ENCODE results near the gene C1QC.

The C1QC gene

DNA sequence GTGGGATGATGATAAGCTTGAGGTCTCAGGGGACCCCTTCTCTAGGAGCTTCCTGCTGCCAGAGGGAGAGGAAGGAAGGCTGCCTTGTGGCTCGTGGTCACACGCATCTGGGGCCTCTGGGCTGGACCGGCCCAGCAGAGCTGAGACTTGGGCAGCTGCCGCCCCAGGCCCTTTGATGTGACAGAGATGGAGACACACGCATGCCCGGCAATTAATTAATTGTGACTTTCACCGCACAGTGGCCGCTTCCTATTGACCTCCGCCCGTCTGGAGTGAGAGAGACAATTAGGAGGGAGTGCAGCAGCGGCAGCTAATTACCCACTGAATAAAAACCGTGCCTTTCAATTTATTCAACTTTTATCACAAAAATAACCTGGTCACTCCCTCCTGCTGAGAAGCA, 23.6 kb upstream of the C1QC start:
- no peak for DNase-seq

DNA sequence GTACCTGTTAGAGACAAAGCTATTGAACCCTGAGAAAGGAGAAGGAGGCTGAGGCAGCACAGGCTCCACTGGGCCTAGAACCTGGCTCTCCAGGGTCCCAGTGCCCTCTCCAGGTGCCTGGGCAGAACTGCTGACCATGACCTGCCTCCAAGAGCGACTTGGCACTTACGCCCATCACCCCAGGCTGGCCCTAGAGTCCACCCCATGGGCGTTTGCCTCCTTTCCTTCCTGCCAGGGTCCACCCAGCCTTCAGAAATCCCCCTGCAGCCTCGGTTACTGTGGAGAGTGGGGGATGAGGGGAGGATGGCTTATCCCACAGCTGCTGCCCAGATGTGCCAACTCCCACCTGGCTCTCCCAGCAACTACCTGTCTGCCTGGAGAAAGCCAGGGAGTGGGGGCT, 21.7 kb upstream of the C1QC start:
- no peak for DNase-seq

DNA sequence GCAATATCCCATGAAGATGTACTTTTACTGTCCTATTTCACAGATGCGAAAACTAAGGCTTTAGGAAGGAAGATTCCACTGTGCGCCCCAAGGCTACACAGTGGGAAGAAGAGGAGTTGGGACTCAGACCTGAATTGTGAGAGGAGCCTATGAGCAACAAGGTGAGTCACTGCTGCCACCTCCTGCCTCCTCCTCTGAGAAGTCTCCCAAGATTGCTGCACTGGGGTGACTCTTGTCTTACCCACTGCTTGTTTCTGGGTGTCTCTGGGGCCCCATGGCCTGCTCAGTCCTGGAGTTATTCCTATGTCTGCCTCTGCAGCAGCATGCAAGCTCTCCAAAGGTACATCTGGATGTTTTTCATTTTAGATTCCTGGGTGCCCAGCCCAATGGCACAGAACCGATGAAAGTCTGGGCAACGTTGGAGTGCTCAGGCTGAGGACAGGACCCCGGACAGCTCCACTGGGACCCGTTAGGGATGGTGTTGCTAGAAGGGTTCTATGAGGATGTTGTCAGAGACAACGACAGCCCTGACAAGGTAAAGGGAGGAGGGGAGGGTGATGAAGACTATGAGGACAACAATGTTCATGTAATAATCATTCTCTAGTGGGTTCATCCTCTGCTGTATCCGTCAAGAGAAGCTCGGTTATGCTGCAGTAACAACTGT, 18.0 kb upstream of the C1QC start:
- peak; percentile 8 for DNase-seq

DNA sequence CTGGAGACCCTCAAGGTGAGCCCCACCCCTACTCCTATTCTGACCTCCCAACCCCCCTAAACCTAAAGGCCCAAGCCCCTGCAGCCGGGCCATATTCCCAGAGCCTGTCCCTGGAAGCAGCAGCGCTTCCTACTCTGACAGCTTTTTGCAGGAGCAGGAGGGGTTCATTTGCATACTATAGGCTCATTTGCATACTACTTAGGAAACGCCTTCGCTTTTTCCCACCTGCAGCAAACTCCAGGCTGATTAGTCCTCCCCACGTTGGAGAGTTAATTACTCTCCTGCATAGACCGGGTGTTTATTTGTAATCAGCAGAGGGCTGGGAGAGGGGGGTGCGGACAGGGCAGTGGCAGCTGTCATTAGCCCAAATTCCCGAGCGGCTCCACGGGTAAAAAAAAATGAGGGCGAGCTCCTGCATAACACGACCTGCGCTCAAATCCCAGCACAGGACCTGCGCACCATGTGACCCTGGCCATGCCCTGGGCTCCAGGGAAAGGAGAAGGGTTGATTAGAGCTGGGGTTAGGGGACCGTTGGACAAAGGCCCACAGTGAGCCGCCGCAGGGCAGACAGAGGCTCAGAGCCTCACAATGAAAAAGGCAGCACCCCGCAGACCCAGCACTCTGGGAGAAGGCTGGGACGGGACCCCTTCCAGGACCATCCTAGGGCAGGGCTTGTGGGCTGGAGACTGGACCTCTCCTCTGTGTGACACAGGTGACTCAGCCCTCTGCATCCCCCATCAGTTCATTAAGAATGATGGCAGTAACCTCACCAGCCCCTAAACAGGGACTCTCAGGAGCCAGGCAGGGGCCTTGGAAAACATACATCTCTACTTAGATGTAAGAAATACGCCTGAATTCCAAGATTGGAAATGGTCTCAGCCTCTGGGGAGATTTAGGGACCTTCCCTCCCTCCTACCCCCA, 16.9 kb upstream of the C1QC start:
- DNase-seq = no peak

DNA sequence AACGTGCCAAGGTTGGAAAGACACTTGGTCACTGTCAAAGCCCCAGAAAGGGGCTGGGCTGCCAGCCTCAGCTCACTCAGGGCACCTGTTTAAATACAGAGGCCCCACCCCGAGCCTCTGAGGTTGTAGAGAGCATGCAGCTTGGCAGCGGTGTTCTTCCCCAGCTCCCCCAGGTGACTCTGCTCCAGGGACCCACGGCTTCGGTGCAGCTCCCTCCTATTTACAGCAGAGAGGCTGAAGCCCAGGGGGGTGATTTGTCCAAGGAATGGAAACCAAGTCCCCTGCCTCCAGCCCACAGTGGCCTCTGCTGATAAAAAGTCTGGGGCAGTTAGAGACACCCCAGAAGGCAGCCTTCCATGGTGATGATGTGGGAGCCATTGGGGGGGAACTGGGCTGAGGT, 16.1 kb upstream of the C1QC start:
- no peak for DNase-seq

DNA sequence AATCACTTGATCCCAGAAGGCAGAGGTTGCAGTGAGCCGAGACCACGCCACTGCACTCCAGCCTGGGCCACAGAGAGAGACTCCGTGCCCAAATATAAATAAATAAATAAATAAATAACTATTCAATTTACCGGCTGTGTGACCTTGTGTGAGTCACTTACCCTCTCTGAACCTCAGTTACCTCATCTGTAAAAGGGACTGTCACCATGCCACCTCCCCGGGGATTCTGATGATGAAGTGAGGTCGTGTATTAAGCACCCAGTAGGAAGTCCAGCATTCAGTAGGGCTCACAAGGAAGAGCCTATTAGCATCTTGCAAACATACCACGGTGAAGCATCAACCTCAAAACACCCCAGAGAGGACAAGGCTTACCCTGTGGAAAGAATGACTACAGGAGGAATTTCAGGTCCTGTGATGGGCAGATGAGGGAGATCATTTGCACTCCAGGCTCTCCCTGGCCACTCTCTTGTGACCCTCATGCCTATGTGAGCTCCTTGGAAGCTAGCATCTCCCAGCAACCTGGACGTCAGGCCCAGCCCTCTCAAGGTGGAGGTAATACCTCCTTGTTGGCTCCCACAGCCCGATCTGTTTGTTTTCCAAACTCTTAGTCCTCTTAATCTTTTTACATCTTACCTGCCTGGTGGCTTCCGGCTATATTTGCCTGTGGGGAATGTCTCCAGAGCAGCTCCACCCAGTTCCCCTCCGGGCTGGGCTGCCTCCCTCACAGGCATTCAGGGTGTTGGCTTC, 14.6 kb upstream of the C1QC start:
- no peak for DNase-seq

DNA sequence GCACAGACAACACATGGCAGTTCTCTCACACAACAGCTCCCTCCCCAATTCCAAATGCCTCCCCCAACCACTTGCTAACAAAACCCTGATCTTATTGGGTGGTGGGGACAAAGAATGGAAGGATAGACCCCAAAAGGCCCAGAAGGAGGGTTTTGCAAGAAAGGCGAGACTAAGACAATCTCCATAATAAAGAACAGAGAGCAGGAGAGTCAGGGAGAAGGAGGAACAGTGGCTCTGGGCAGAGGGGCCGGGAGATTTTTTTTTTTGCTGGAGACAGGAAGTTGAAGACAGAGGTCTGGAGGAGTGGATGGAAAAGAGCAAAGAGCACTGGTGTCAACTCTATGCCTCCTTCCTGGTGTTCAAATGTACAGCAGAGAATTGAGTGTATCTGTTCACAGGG, 13.5 kb upstream of the C1QC start:
- DNase-seq = no peak

DNA sequence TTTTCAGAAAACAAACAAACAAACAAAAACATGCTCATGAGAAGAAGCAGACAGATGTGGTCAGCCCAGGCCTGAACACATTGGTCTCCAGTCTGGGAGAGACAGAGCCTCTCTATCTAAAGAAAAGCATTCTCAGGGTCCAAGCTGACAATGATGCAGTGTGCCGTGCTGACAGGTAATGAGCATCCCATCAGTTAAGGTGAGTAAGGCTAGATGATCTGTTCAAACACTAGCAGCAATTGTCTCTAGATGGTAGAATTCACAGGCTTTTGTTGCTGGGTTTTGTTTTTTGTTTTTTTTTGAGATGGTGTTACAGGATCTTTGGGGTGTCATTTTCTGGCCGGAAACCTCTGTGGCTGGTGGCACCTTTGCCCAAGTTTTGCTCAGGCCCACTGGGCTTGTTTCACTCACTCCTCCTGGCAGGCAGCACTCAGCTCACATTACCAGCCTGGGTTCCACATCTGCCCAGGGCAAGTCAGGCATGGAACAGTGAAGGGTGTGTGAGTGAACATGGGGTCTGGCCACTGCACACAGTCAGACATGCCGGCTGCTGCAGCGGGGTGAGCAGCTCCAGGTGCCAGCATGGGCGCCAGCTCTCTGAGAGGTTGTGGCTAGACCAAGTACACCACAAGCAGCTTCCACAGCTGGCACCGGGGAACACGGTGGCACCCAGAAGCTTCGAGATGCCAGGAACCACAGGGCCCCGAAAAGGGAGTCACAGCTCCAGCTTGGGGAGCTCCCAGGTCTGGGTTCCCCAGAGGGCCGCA, 9.6 kb upstream of the C1QC start:
- DNase-seq = no peak

DNA sequence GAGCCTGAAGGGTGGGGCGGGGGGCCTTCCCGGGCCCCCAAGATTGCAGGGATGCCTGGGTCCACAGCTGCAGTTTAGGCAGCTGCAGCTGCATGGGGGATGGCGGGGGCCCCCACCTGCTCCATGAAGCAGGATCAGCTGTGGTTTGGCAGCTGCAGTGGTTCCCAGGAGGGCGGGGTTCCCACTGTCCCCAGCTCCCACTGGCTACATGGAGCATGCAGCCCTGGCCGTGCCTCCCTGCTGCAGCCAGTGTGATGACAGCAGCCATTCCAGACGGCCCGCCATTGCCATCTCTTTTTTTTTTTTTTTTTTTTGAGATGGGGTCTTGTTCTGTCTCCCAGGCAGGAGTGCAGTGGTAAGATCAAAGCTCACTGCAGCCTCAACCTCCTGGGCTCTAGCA, 8.0 kb upstream of the C1QC start:
- no peak for DNase-seq

DNA sequence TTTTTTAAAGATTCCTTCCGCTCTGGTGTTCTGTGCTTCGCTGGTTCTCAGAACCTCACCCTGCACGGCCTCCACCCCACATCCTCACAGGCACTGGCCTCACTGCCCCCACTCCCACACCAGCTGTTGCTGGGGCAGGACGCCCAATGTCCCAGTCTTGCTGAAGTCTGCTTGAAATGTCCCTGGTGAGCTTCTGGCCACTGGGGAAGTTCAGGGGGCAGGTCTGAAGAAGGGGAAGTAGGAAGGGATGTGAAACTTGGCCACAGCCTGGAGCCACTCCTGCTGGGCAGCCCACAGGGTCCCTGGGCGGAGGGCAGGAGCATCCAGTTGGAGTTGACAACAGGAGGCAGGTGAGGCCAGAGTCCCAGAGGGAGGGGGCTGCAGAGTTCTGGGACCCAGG, 7.1 kb upstream of the C1QC start, which contains the start of gene C1QA:
C1QA (plus strand) TSS at position 276 of the 400 bp plus-strand sequence. CDS start 989 bp downstream, outside the sequence.
- no peak for DNase-seq

DNA sequence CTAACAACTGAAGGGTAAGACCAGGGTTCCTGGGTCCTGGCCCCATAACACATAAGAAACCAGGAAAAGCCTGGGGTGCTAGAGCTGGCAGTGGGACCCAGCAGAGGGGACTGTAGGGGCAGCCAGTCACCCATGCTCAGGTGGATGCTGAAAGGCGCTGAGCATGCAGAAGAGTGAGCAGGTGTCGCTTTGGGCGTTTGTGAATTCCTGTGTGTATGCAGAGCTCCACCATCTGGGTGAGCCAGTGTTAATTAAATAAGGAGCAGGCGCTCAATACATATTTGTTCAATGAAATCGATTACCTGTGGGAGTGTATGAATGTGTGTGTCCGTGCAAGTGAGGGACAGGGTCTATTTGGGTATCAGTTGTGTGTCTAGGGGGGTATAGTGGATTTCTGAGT, 6.5 kb upstream of the C1QC start:
- no peak for DNase-seq

DNA sequence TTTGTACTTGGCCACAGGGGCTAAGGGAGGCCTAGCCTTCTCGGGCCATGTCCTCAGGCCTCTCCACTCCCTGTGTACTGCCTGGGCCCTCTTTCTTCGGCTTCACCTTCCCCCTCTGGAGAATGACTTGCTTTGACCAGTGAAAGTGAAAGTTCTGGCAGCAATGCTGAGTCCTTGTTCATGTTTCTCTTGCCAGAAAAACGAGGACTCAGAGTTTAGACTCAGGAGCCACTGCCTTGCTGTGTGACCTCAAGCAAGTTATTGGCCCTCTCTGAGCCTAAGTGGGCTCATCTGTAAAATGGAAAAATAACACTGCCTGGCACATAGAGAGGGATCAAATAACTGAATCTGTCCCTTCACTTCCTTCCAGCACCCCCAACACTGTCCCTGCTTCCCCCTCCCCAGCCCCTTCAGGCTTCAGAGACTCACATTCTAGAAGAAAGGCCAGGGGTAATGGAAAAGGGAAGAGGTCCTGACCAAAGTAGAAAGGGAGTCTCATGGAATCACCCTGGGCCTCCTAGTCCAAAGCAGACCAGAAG, 5.5 kb upstream of the C1QC start:
- no peak for DNase-seq

DNA sequence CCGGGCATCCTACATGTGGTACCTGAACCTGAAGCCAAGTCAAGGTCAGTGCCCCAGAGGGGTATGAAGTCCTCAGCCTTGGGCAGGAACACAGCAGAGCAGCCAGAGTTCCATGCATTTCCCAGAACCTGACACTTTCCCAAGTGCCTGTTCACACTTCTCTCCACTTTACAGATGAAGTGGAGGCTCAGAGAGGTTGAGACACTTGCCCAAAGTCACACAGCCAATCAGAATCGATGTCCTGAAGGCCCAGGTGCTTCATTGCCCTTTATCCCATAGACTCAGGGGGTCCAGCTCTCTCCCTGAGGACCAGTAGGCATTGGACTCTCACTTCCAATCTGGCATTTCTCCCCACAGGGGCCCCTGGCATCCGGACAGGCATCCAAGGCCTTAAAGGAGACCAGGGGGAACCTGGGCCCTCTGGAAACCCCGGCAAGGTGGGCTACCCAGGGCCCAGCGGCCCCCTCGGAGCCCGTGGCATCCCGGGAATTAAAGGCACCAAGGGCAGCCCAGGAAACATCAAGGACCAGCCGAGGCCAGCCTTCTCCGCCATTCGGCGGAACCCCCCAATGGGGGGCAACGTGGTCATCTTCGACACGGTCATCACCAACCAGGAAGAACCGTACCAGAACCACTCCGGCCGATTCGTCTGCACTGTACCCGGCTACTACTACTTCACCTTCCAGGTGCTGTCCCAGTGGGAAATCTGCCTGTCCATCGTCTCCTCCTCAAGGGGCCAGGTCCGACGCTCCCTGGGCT, 4.8 kb upstream of the C1QC start:
- DNase-seq = no peak

DNA sequence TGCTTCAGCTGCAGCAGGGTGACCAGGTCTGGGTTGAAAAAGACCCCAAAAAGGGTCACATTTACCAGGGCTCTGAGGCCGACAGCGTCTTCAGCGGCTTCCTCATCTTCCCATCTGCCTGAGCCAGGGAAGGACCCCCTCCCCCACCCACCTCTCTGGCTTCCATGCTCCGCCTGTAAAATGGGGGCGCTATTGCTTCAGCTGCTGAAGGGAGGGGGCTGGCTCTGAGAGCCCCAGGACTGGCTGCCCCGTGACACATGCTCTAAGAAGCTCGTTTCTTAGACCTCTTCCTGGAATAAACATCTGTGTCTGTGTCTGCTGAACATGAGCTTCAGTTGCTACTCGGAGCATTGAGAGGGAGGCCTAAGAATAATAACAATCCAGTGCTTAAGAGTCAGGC, 4.1 kb upstream of the C1QC start:
- DNase-seq = no peak

DNA sequence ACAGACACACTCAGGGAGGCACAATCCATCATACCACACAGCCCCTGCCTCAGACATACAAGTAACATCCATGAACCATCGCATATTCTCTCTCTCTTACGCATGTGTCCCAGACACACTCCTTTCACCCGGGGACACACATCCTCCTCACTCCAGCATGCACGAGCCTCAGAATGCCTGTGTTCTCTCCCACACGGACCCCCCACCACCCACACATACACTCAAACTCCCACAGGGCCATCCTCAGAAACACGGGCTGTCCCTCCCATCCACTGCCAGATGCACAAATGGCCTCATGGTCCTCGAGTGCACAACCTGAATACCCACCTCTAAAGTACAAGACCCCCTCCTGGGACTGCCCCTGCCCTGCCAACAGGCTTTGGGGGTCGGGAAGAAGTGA, 2.2 kb upstream of the C1QC start:
- no peak for DNase-seq

DNA sequence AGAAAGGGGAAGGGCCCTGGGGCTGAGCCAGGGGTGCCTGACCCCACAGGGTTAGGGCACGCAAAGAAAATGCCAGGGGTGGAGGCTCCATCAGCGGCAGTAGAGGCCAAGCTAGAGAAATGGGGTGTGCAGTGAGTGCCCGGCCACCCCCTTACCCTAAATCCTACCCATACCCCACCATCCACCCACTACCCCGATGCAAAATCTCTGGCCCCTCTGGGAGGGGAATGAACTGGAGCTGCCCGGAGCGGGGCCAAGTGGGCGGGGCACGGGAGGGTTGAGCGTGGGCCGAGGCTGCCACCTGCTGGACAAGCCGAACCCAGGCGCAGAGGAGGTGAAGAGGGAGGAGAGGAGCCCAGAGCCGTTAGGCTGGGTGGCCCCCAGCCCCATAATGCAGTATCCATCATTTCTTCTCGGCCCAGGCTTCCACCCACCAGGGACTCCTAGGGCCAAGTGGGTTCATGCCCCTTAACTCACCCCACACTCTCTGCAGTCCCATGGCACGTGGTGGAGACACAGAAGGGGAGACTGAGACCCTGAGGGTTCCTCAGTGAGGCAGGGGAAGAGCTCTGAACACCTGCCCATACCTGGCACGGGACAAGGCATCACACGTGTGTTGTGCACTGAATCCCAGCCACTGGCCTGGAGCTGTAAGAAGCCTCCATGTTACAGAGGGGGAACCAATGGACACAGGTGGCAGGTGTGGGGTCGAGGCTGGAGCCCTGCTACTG, 1.4 kb upstream of the C1QC start:
- DNase-seq = peak; percentile 83

DNA sequence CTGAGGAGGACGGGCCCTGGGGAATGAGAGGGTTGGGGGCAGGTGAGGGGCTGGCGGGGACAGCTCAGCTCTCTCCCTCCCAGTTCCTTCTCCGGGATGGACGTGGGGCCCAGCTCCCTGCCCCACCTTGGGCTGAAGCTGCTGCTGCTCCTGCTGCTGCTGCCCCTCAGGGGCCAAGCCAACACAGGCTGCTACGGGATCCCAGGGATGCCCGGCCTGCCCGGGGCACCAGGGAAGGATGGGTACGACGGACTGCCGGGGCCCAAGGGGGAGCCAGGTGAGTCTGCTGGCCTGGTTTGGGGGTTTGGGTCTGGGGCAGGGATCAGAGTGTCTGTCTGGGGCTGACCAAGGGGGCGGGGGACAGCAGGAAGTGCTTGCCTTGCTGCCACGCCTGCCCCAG, 495 bp downstream of the C1QC start:
- DNase-seq = no peak

DNA sequence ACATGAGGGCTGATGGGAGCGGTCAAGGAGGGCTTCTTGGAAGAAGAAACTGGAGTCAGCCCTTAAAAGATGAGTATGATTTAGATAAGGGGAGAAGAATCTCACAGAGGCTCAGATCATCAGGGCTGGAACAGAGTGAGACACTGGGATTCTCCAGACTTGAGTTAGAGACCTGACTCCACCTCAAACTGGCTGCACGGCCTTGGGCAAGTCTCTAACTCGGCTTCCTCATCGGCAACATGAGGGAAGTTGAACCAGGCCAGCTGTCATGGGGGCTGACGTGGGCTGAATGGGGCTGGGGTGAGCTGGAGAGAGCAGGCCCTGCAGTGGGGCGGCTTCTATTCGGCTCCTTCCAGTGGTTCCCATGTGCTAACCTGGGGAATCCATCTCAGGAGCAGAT, 2.5 kb downstream of the C1QC start:
- DNase-seq = no peak

DNA sequence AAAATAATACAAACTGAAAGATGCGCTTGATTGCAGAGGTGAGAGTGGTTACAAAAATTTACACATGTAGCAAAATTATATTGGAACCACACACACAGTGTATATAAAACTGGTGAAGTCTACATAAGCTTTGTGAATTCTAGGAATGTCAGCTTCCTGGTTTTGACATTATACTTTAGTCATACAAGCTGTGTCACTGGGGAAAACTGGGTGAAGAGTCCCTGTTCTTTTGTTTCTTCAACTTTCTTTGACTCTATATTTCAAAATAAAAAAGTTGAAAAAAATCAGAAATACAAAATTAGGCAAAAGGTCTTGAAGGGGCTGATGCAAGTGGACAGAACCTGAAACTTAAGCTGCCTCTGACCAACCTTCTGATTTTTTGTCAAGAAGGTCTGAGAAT, 3.0 kb downstream of the C1QC start:
- DNase-seq = no peak

DNA sequence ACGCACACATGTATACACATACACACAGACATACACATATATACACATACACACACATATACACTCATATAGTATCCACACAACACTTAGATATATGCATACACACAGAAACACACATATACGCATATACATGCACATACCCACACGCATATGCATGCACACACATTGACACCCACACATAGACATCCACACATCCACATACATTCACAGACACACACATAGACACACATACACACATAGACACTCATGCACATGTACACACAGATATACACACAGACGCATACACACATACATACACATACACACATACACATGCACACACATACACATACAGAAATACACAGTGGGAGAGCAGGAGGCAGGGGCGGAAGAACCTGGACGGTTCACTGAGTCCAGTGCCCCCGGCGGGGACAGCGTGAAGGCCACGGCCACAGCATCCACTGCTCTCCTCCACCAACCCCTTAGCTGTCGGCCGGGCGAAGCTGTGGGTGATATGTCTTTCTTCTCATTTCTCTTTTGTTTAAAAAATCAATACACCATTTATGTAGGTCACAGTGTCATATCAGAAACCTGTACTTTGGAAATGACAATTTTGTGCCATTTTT, 6.8 kb downstream of the C1QC start:
- DNase-seq = no peak

Measured in activated CD4-positive, alpha-beta T cell treated with anti-CD3 and anti-CD28 coated beads for 48 hours (primary cell).